HEK293 (cell line): ENCODE measurements around the gene SERPINE2.

Experiments
- CTCF ChIA-PET: fragments of 350-600 bp; formaldehyde crosslinking; extraction: SDS; loops from one replicate; lab custom pipeline; 2021; ENCODE audit warnings: antibody characterized with exemption; lab: Yijun Ruan, JAX
- POLR2A ChIA-PET: fragments of 300-600 bp; formaldehyde crosslinking; extraction: SDS; loops from one replicate; lab custom pipeline; 2020; ENCODE audit warnings: antibody characterized with exemption, inconsistent platforms; lab: Yijun Ruan, JAX
- H3K27ac ChIP-seq: fragments of 200-500 bp; sonication (Bioruptor generic); 2 replicates; pipeline ENCODE4 v1.5.1; 2014; ENCODE audit warnings: low read depth, low read length, control low read depth, inconsistent platforms; ENCODE audit errors: extremely low read depth
- H3K36me3 ChIP-seq, 2 experiments: fragments of 200-500 bp in 1 of 2; sonication (Bioruptor generic) in 1 of 2; 1 replicate in 1 of 2; 2 replicates in 1 of 2; pipeline ENCODE4 v1.5.1; 2014 to 2017; ENCODE audit warnings: inconsistent platforms in 2 of 2, low read length in 2 of 2; ENCODE audit not compliant: control insufficient read depth in 2 of 2, insufficient read depth in 1 of 2
- H3K4me1 ChIP-seq: fragments of 200-500 bp; sonication (Bioruptor generic); 2 replicates; pipeline ENCODE4 v1.5.1; 2014; ENCODE audit warnings: mild to moderate bottlenecking, low read length, inconsistent platforms; ENCODE audit not compliant: control insufficient read depth, insufficient read depth
- H3K4me3 ChIP-seq: 2 replicates; pipeline ENCODE4 v1.5.1; 2011; ENCODE audit warnings: low read depth, mild to moderate bottlenecking, control low read depth, low read length, moderate library complexity
- H3K9me3 ChIP-seq: fragments of 200-500 bp; sonication (Bioruptor generic); 2 replicates; pipeline ENCODE4 v1.5.1; 2014; ENCODE audit warnings: low read depth, low read length, inconsistent platforms; ENCODE audit not compliant: control insufficient read depth, insufficient read depth
- ATF2 ChIP-seq: fragments of 450-650 bp; formaldehyde crosslinking; IDR thresholded peaks from 2 replicates; pipeline ENCODE4 v1.5.1; 2016; ENCODE audit warnings: missing biosample characterization, missing genetic modification characterization, low read depth
- KLF10 ChIP-seq: fragments of 450-650 bp; IDR thresholded peaks from 2 replicates; pipeline ENCODE4 v1.5.1; 2018; ENCODE audit warnings: missing biosample characterization, mild to moderate bottlenecking, missing genetic modification characterization
- ZBTB20 ChIP-seq: fragments of 450-650 bp; formaldehyde crosslinking; IDR thresholded peaks from 2 replicates; pipeline ENCODE4 v1.5.1; 2016; ENCODE audit warnings: missing biosample characterization, missing genetic modification characterization
- ZBTB49 ChIP-seq: fragments of 450-650 bp; formaldehyde crosslinking; IDR thresholded peaks from 2 replicates; pipeline ENCODE4 v1.5.1; 2016; ENCODE audit warnings: missing biosample characterization, missing genetic modification characterization, low read depth
- ZNF138 ChIP-seq: fragments of 450-650 bp; formaldehyde crosslinking; IDR thresholded peaks from 2 replicates; pipeline ENCODE4 v1.5.1; 2016; ENCODE audit warnings: missing biosample characterization, missing genetic modification characterization, borderline replicate concordance
- ZNF175 ChIP-seq: fragments of 450-650 bp; formaldehyde crosslinking; IDR thresholded peaks from 2 replicates; pipeline ENCODE4 v1.5.1; 2016; ENCODE audit warnings: missing biosample characterization, missing genetic modification characterization
- ZNF18 ChIP-seq: fragments of 450-650 bp; formaldehyde crosslinking; IDR thresholded peaks from 2 replicates; pipeline ENCODE4 v1.5.1; 2016; ENCODE audit warnings: missing biosample characterization, missing genetic modification characterization
- ZNF2 ChIP-seq: fragments of 450-650 bp; formaldehyde crosslinking; IDR thresholded peaks from 2 replicates; pipeline ENCODE4 v1.5.1; 2016; ENCODE audit warnings: missing biosample characterization, missing genetic modification characterization
- ZNF202 ChIP-seq: fragments of 450-650 bp; formaldehyde crosslinking; IDR thresholded peaks from 2 replicates; pipeline ENCODE4 v1.5.1; 2016; ENCODE audit warnings: missing biosample characterization, missing genetic modification characterization, borderline replicate concordance
- ZNF214 ChIP-seq: fragments of 450-650 bp; formaldehyde crosslinking; IDR thresholded peaks from 2 replicates; pipeline ENCODE4 v1.5.1; 2017; ENCODE audit warnings: missing biosample characterization, mild to moderate bottlenecking, missing genetic modification characterization, borderline replicate concordance
- ZNF23 ChIP-seq: fragments of 450-650 bp; formaldehyde crosslinking; IDR thresholded peaks from 2 replicates; pipeline ENCODE4 v1.5.1; 2016; ENCODE audit warnings: missing biosample characterization, missing genetic modification characterization, borderline replicate concordance
- ZNF274 ChIP-seq, 2 experiments: fragments of 200-500 bp in 1 of 2; fragments of 450-650 bp in 1 of 2; sonication (Bioruptor generic) in 1 of 2; formaldehyde crosslinking in 1 of 2; IDR thresholded peaks; 2 replicates each; pipeline versions ENCODE4 v1.5.1 to v1.6.1; 2014 to 2016; ENCODE audit warnings: borderline replicate concordance in 1 of 2, inconsistent platforms in 1 of 2, low read length in 1 of 2, missing biosample characterization in 1 of 2, missing genetic modification characterization in 1 of 2
- ZNF354C ChIP-seq: fragments of 450-650 bp; formaldehyde crosslinking; IDR thresholded peaks from 2 replicates; pipeline ENCODE4 v1.5.1; 2016; ENCODE audit warnings: missing biosample characterization, missing genetic modification characterization, low read depth, borderline replicate concordance
- ZNF548 ChIP-seq: fragments of 450-650 bp; formaldehyde crosslinking; IDR thresholded peaks from 2 replicates; pipeline ENCODE4 v1.5.1; 2016; ENCODE audit warnings: missing biosample characterization, missing genetic modification characterization
- ZNF658 ChIP-seq: fragments of 450-650 bp; formaldehyde crosslinking; IDR thresholded peaks from 2 replicates; pipeline ENCODE4; 2016; ENCODE audit warnings: missing biosample characterization, missing genetic modification characterization
- ZNF747 ChIP-seq: fragments of 450-650 bp; formaldehyde crosslinking; IDR thresholded peaks from 2 replicates; pipeline ENCODE4 v1.5.1; 2016; ENCODE audit warnings: missing biosample characterization, missing genetic modification characterization
- ZNF792 ChIP-seq: fragments of 450-650 bp; formaldehyde crosslinking; IDR thresholded peaks from 2 replicates; pipeline ENCODE4 v1.5.1; 2016; ENCODE audit warnings: missing biosample characterization, missing genetic modification characterization
- ZNF837 ChIP-seq: fragments of 450-650 bp; formaldehyde crosslinking; IDR thresholded peaks from 2 replicates; pipeline ENCODE4 v1.5.1; 2016; ENCODE audit warnings: missing biosample characterization, missing genetic modification characterization
- TF ChIP-seq, protein P1 (sequence below): fragments of 450-650 bp; formaldehyde crosslinking; IDR thresholded peaks from 2 replicates; pipeline ENCODE4 v1.5.1; 2016; ENCODE audit warnings: missing biosample characterization, missing genetic modification characterization

Gene SERPINE2

DNA sequence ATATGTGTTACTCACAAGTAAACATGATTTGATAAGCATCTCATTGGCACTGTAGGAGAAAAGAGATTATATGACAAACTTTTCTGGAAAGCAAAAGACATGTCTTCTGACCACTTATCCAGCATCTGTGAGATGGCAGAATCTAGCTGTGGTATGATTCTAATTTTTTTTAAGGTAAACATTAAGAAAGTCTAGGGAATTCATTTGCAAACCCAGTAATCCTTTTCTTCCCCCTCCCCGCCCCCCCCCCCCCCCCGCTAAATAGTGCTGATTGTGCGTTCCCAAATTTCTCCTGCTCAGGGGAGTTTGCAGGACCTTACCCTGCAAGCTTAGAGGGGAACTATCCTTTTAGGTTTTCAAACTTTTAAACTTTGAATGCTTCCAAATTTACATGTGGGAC, 69.8 kb downstream of the SERPINE2 start:
- ChIA-PET POLR2A (interaction anchor here (1.0 to 2.0 kb wide), 2 partner anchors 314 to 315 kb away, joined by 3 to 7 read pairs; no protein-coding TSS in a partner anchor), CTCF (interaction anchor here (0.6 to 8.7 kb wide), 19 partner anchors 8 to 1121 kb away, joined by 3 to 149 read pairs (median 10); no protein-coding TSS in a partner anchor)
- H3K36me3 ChIP-seq: peaks cover 31 to 39% of the 10 kb centered on the region in 2 experiments
- no peaks in the 10 kb centered on the region for H3K4me1 ChIP-seq
- H3K27ac ChIP-seq: no peak overlapping the region
- no peak for TF ChIP-seq ZNF354C (tag by site-specific recombination)
- no peak for TF ChIP-seq ZNF175 (tag by site-specific recombination)
- TF ChIP-seq ZNF202 (tag by site-specific recombination): no peak
- no peak for TF ChIP-seq ZNF837 (tag by site-specific recombination)
- no peak for TF ChIP-seq ZNF658 (tag by site-specific recombination)
- no peak for TF ChIP-seq ZNF18 (tag by site-specific recombination)
- no peak for TF ChIP-seq ZNF2 (tag by site-specific recombination)
- TF ChIP-seq, protein P1, sequence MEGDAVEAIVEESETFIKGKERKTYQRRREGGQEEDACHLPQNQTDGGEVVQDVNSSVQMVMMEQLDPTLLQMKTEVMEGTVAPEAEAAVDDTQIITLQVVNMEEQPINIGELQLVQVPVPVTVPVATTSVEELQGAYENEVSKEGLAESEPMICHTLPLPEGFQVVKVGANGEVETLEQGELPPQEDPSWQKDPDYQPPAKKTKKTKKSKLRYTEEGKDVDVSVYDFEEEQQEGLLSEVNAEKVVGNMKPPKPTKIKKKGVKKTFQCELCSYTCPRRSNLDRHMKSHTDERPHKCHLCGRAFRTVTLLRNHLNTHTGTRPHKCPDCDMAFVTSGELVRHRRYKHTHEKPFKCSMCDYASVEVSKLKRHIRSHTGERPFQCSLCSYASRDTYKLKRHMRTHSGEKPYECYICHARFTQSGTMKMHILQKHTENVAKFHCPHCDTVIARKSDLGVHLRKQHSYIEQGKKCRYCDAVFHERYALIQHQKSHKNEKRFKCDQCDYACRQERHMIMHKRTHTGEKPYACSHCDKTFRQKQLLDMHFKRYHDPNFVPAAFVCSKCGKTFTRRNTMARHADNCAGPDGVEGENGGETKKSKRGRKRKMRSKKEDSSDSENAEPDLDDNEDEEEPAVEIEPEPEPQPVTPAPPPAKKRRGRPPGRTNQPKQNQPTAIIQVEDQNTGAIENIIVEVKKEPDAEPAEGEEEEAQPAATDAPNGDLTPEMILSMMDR: no peak
- TF ChIP-seq KLF10: no peak
- TF ChIP-seq ZNF138 (tag by site-specific recombination): no peak
- no peak for TF ChIP-seq ZNF747 (tag by site-specific recombination)
- no peak for TF ChIP-seq ZBTB20 (tag by site-specific recombination)
- no peak for TF ChIP-seq ZNF274 (IDR thresholded peaks at IDR 0.05; ENCODE audit: low read length)
- no peak for TF ChIP-seq ZNF274 (tag by site-specific recombination; IDR thresholded peaks at IDR 0.05; ENCODE audit: borderline replicate concordance)
- no peak for TF ChIP-seq ZNF792 (tag by site-specific recombination)
- TF ChIP-seq ZNF23 (tag by site-specific recombination): no peak
- no peak for TF ChIP-seq ZNF214 (tag by site-specific recombination)
- TF ChIP-seq ZNF548 (tag by site-specific recombination): no peak
- TF ChIP-seq ZBTB49 (tag by site-specific recombination): no peak
- no peak for TF ChIP-seq ATF2
- H3K4me3 ChIP-seq: no peak overlapping the region
- no peaks in the 10 kb centered on the region for H3K9me3 ChIP-seq
